Fibroblast of lung (primary cell): ENCODE measurements around the gene GSG1L. TPM values are rescaled to one million over a fixed set of nuclear protein-coding genes. Genes with fewer than 3 reads are reported as not detected.

Source experiments
- DNase-seq, 2 donors: peaks; one replicate each; pipeline versions ENCODE4 v3.0.0 to v3.0.0-alpha.2; 2010; ENCODE audit warnings: low read depth in 2 of 2
- H2AFZ ChIP-seq: 2 replicates; pipeline ENCODE4 v1.5.1; 2012; ENCODE audit warnings: low read length, control low read depth, inconsistent platforms
- H3K27ac ChIP-seq: 2 replicates; pipeline ENCODE4 v1.5.1; 2011; ENCODE audit warnings: low read length, control low read depth; ENCODE audit not compliant: insufficient read depth
- H3K27me3 ChIP-seq: 2 replicates; pipeline ENCODE4 v1.5.1; 2011; ENCODE audit warnings: mild to moderate bottlenecking, low read length; ENCODE audit not compliant: control insufficient read depth, insufficient read depth
- H3K36me3 ChIP-seq: 2 replicates; pipeline ENCODE4 v1.5.1; 2011; ENCODE audit warnings: low read length; ENCODE audit not compliant: control insufficient read depth, insufficient read depth
- H3K4me1 ChIP-seq: 2 replicates; pipeline ENCODE4 v1.5.1; 2011; ENCODE audit warnings: low read length; ENCODE audit not compliant: control insufficient read depth, insufficient read depth; ENCODE audit errors: extremely low read depth
- H3K4me2 ChIP-seq: 2 replicates; pipeline ENCODE4 v1.5.1; 2011; ENCODE audit warnings: low read length, control low read depth; ENCODE audit not compliant: insufficient read depth; ENCODE audit errors: extremely low read depth
- H3K4me3 ChIP-seq, 4 experiments: fragments of 200-600 bp in 1 of 4; sonication (generic) in 1 of 4; replicated peaks in 1 of 4; 2 replicates each; pipeline ENCODE4 v1.5.1; 2011 to 2016; ENCODE audit warnings: low read length in 4 of 4, low read depth in 3 of 4, mild to moderate bottlenecking in 3 of 4, control low read depth in 2 of 4, inconsistent platforms in 1 of 4, mixed read lengths in 1 of 4; ENCODE audit not compliant: insufficient read depth in 1 of 4; ENCODE audit errors: control extremely low read depth in 1 of 4
- H3K79me2 ChIP-seq: 2 replicates; pipeline ENCODE4 v1.5.1; 2012; ENCODE audit warnings: mild to moderate bottlenecking, low read length, inconsistent platforms; ENCODE audit not compliant: control insufficient read depth, insufficient read depth
- H3K9ac ChIP-seq: 2 replicates; pipeline ENCODE4 v1.5.1; 2011; ENCODE audit warnings: mild to moderate bottlenecking, low read length, control low read depth; ENCODE audit not compliant: insufficient read depth
- H3K9me3 ChIP-seq: 2 replicates; pipeline ENCODE4 v1.5.1; 2012; ENCODE audit warnings: low read depth, low read length; ENCODE audit not compliant: control insufficient read depth, insufficient read depth
- H4K20me1 ChIP-seq: 2 replicates; pipeline ENCODE4 v1.5.1; 2011; ENCODE audit warnings: low read length; ENCODE audit not compliant: control insufficient read depth, insufficient read depth; ENCODE audit errors: extremely low read depth
- CTCF ChIP-seq, 2 donors: IDR thresholded peaks in 1 of 2; conservative IDR thresholded peaks in 1 of 2; 1 replicate in 1 of 2; 2 replicates in 1 of 2; pipeline ENCODE4 v1.5.1; 2011 to 2012; ENCODE audit warnings: low read length in 2 of 2, control low read depth in 1 of 2, inconsistent platforms in 1 of 2, low read depth in 1 of 2, mild to moderate bottlenecking in 1 of 2
- EZH2 ChIP-seq: IDR thresholded peaks from 2 replicates; pipeline ENCODE4 v1.5.1; 2012; ENCODE audit warnings: low read length, control low read depth, mild to moderate bottlenecking; ENCODE audit errors: missing control alignments
- polyA plus RNA-seq, 2 donors: library from polyadenylated mRNA; depleted of rRNA in 1 of 2; stranded (reverse) in 1 of 2; unstranded in 1 of 2; fragments of >200 nt; gene quantifications; 2 replicates each; pipeline ENCODE4 v1.2.1, GENCODE V29; 2011 to 2012; ENCODE audit warnings: missing spikeins in 1 of 2
- total RNA-seq: library from RNA; depleted of rRNA; stranded (reverse); fragments of >200 nt; gene quantifications from 2 replicates; pipeline ENCODE4 v1.2.1, GENCODE V29; 2014

Gene GSG1L
- total and polyA plus RNA-seq, 2 donors (not counting 1 experiment from before 2014, with no cell fraction given): not detected

- no peaks in the 10 kb centered on the region for H3K4me1 ChIP-seq
- H3K27me3 ChIP-seq: peaks cover 39% of the 10 kb centered on the region
- H3K4me2 ChIP-seq: no peak overlapping the region
- no peak for DNase-seq
- no peak overlapping the region for H3K27ac ChIP-seq
- no peaks in the 10 kb centered on the region for H3K9me3 ChIP-seq
- H3K9ac ChIP-seq: no peak overlapping the region
- H4K20me1 ChIP-seq: no peaks in the 10 kb centered on the region
- H3K4me3 ChIP-seq: no peak overlapping the region
- no peaks in the 10 kb centered on the region for H3K79me2 ChIP-seq
- H3K36me3 ChIP-seq: no peaks in the 10 kb centered on the region
- TF ChIP-seq EZH2 (no peak), CTCF (conservative IDR thresholded peaks at IDR 0.05 in 1 of 2, IDR thresholded peaks at IDR 0.05 in 1 of 2; ENCODE audit: low read depth in 1 of 2, low read length in 2 of 2) (no peak)
- no peak overlapping the region for H2AFZ ChIP-seq
These were observed 4.5 kb downstream of the GSG1L start for GRCh38 chr16:28058839-28059589.

GRCh38 chr16:28057949-28058348 lies 5.6 kb downstream of the GSG1L start:
- Histone ChIP-seq H3K9me3 (no peaks in the 10 kb centered on the region), H4K20me1 (no peaks in the 10 kb centered on the region), H3K9ac (no peak overlapping the region), H3K4me3 (no peak overlapping the region), H3K4me1 (no peaks in the 10 kb centered on the region), H2AFZ (no peak overlapping the region), H3K36me3 (no peaks in the 10 kb centered on the region), H3K27ac (no peak overlapping the region), H3K4me2 (no peak overlapping the region), H3K79me2 (no peaks in the 10 kb centered on the region), H3K27me3 (peaks cover 38% of the 10 kb centered on the region)
- TF ChIP-seq EZH2 (no peak), CTCF (conservative IDR thresholded peaks at IDR 0.05 in 1 of 2, IDR thresholded peaks at IDR 0.05 in 1 of 2; ENCODE audit: low read depth in 1 of 2, low read length in 2 of 2) (no peak)
- no peak for DNase-seq

- Histone ChIP-seq H3K36me3 (no peaks in the 10 kb centered on the region), H2AFZ (no peak overlapping the region), H3K9me3 (no peaks in the 10 kb centered on the region), H3K27ac (no peak overlapping the region), H3K4me1 (no peaks in the 10 kb centered on the region), H3K4me2 (no peak overlapping the region), H3K79me2 (no peaks in the 10 kb centered on the region), H3K27me3 (peaks cover 3% of the 10 kb centered on the region), H3K9ac (no peak overlapping the region), H3K4me3 (no peak overlapping the region), H4K20me1 (no peaks in the 10 kb centered on the region)
- TF ChIP-seq CTCF (conservative IDR thresholded peaks at IDR 0.05 in 1 of 2, IDR thresholded peaks at IDR 0.05 in 1 of 2; ENCODE audit: low read depth in 1 of 2, low read length in 2 of 2) (no peak), EZH2 (no peak)
- no peak for DNase-seq
These were observed 10.1 kb downstream of the GSG1L start for GRCh38 chr16:28053461-28053860.
